Measurements from ENCODE around the gene NEK7.

Gene NEK7

DNA sequence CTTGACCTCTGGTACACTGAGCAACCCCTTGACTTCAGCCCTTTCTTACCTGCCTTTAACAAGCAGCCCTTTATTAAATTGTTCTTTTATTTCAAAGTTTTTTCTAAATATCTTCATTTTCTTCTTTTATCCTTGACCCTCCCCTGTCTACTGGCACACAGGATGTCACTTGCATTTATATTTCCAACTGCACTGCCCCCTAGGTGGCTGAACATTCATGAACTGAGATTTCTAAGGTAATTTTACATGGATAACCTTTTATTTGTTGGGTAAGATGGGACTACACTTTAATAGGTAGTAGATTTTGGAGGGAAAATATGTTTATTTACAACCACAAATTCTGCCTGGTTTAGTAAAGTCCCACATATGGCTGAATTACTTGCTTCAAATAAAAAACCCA lies 193.7 kb downstream of the NEK7 start:
- no peak for DNase-seq (ENCODE audit: low read depth in 2 of 2)

DNA sequence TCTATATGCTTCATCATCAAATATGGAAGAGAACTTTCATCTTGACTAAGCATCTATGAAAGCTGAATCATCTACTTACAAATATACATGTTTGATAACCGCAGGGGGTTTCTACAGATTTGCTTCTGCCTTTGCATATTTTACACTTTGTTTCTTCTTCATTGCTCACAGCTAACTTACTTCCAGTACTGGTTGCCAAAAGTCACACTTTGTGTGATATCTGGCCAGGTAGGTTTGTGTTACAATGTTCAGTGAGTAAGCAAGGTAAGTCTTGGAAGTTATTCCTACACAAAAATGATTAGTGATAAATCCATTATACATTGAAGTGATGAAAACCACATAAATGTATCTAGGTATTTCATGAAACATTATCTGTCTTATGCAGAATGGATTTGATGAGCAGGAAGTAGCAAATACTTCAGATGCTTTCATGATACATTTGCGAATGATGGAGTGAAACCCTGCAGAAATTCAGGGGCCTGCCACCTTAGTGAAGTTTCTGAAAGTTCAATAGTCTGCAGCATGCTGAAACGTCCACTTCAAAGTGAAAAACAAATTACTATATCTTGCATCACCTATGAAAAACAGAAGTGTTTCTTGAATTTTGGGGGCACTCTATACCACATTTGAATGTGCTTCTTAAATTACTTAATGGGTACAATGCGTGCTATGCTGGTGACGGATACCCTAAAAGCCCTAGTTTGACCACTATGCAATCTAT lies 196.3 kb downstream of the NEK7 start:
- no peak for DNase-seq (ENCODE audit: low read depth in 2 of 2)

DNA sequence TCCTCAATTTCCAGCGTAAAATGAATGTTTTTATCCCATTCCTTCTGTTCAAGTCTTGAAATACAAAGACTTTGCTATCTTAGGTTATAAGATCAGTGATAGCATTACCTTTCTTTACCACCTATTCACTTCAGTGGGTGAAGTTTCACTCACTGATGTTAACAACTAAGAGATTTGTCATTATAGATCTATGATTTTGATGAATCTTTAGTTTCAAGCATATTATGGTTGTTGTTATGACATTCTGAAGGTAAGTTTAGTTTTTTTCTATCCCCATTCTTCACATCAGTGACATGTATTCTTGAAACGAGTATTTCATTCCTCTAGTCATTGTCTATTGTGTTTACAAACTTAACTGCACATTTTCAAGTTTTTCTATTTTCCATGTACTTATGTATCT lies 201.1 kb downstream of the NEK7 start:
- DNase-seq (ENCODE audit: low read depth in 2 of 2), result no peak

DNA sequence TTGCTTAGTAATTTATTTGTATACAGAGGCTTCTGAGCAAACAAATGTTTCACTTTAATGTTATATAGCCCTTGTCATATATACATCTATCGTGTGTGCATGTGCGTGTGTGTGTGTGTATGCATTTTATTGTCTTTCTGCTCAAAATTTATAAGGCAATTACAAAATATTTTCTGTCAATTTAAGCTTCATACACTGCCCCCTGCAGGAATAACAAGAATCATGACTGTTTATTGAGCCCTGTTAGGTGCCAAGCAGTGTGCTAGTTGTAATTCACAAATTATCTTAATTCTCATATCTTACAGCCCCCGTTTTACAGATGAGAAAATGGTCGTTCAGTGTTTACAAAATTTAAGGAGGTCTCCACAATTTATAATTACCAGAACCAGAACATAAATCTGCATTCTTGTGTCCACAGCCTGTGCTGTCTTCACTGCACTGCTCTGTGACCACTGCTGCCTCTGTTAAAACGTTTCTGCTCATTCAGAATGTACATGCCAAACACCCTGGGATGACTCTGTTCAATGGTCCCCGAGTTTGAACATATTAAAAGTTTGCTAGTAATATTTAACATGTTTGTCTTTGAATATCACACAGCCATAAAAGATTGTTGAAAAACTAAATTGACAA lies 202.3 kb downstream of the NEK7 start:
- no peak for DNase-seq (ENCODE audit: low read depth in 2 of 2)

DNA sequence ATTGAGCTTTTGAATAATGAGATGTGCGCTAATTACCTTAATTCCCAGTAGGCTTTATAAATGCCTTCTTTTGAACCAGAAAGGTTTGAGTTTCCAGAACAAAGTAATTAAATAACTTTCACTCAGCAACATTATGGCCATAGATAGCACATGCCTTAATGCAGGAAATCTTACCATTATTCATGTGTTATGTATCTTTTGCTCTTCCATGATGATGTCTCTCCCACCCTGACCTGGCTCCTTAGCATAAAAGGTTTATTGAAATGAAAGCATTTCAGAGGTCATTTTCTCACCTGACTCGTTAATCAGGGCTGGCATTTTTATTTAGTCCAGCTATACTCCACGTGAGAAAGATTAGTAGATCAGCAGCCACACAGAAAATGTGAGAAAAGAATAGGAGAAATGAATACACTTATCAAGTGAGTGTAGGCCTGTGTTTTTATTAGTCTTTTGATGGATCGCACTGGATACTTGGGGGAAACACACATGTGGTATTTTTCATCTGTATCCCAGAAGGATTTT lies 203.5 kb downstream of the NEK7 start:
- DNase-seq (ENCODE audit: low read depth in 2 of 2), result no peak

DNA sequence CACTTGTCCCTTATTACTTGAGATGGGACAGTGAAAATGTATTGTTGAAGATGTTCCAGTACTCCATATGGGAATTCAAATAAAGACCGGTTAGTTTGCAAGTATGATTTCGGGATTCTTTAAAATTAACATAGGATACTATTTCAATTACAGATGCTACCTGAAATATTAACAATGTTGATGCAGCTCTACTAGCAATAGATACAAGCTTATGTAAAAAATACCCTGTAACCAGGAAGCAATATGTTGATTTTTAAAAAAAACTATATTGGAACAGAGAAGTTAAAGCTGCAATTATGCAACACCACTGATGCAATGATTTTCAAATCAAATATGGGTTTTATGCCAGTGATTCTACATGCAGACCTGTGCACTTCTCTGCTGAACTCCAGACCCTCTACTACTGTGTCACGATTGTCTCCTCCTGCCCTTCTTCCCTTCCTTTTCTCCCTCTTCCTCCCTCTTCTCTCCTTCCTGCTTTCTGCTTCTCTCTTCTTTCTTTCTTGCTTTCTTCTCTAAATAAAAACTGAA lies 204.5 kb downstream of the NEK7 start:
- no peak for DNase-seq (ENCODE audit: low read depth in 2 of 2)

DNA sequence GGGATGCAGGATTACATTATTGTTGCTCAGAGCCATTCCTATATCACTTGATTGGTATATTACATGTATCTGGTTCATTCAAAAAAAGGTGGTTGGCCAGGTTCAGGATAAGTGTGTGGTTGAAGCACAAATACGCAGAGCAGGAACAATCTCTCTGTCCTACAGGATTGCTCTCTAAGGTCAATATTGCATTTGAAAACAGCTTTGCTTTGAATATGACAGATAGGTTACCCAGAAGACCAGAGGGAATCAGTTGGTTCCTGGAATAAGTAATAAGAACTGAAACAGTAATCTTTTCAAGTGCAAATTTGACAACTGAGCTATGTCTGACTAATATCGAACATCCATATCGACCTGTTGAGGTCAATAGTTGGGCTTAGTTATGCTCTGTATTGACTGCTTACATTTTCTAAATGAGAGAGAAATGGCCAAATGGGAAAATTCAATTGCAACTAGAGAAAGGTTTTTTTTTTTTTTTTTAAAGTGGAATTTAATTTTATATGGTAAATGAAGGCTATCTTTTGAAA lies 206.9 kb downstream of the NEK7 start:
- no peak for DNase-seq (ENCODE audit: low read depth in 2 of 2)

DNA sequence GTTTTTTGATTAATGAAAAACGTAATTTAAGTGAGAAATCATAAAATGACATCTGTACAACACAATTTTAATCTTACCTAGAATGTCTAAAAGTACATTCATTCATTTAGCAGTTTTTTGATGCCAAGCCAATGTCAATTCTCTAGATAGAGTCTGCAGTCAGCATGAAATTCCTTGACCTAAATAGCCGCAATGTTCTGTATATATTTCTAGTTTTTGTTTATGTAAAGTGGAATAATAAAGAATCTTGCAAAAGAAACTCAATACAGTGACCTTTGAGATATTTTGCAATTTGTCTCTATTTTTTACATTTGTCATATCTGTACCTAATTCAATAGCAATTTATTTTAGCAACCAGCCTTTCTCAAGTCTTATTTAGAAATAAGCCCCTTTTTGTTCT lies 207.7 kb downstream of the NEK7 start:
- DNase-seq (ENCODE audit: low read depth in 2 of 2), result no peak

DNA sequence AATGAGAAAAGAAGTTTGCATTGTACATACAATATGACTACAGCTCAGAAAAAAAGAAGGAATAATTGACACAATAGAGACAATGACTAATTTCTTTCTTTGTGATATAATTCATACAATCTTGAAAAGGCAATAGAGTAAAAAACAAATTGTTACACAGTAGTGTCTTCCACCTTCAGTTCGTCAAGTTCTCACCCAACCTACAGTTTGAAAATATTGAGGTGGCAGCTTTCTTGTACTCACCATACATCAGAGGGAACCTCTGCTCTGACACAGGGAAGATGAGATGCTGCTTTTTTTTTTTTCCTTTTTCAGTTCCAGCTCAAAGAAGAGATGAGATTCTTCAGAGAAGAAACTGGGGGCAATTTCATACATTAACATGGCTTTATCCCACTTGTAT lies 210.5 kb downstream of the NEK7 start:
- no peak for DNase-seq (ENCODE audit: low read depth in 2 of 2)

DNA sequence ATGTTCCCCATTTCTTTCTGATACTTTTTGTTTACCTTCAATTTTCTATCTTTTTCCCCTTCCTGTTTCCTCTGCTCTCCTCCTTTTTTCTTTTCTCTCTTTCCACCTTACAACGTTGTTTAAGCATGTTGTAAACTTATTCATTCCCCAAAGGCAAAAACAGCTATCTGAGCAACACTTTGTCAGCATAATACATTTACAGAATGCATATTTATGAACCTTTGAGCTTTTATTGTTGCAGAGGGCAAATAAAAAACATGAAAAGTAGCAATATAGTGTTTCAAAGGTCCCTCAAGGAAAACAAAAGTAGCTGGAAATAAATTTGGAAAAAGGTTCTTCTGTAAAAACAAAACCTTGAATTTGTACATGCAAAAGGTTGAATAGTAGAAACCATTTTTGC lies 214.2 kb downstream of the NEK7 start:
- DNase-seq (ENCODE audit: low read depth in 2 of 2), result no peak
